HepG2 (cell line): ENCODE results near the gene CORT. TPM values are rescaled to one million over a fixed set of nuclear protein-coding genes. Genes with fewer than 3 reads are reported as not detected.

ENCODE experiments used
- CENPT ChIP-seq: sonication (generic); formaldehyde crosslinking; IDR thresholded peaks from 2 replicates; pipeline ENCODE4 v1.8.0; 2022; ENCODE audit warnings: low read depth, mild to moderate bottlenecking, moderate library complexity, missing genetic modification reagents
- CREB3 ChIP-seq: sonication (generic); formaldehyde crosslinking; IDR thresholded peaks from 2 replicates; pipeline ENCODE4 v1.5.0; 2020; ENCODE audit warnings: missing genetic modification reagents
- FOXO1 ChIP-seq: sonication (generic); formaldehyde crosslinking; IDR thresholded peaks from 2 replicates; pipeline ENCODE4 v1.4.0; 2020; ENCODE audit warnings: missing genetic modification reagents
- GABPA ChIP-seq, 2 experiments: IDR thresholded peaks; 2 replicates each; pipeline ENCODE4 v1.6.1; 2011 to 2016; ENCODE audit warnings: low read depth in 2 of 2, low read length in 1 of 2, missing biosample characterization in 1 of 2, missing genetic modification characterization in 1 of 2
- HOXA7 ChIP-seq: sonication (generic); formaldehyde crosslinking; IDR thresholded peaks from 2 replicates; pipeline ENCODE4 v1.8.1; 2022; ENCODE audit warnings: mild to moderate bottlenecking, missing genetic modification reagents, moderate library complexity
- IKZF1 ChIP-seq: fragments of 450-650 bp; IDR thresholded peaks from 2 replicates; pipeline ENCODE4 v1.7.1; 2016
- JUND ChIP-seq: sonication (generic); formaldehyde crosslinking; IDR thresholded peaks from 2 replicates; pipeline ENCODE4 v1.8.0; 2022; ENCODE audit warnings: mild to moderate bottlenecking, missing genetic modification reagents
- NFE2L2 ChIP-seq: fragments of 150-350 bp; IDR thresholded peaks from 2 replicates; pipeline ENCODE4 v1.6.1; 2014; ENCODE audit warnings: low read length
- ZC3H4 ChIP-seq: sonication (generic); formaldehyde crosslinking; IDR thresholded peaks from 2 replicates; pipeline ENCODE4 v1.4.0; 2020; ENCODE audit warnings: missing genetic modification reagents, borderline replicate concordance
- ZNF430 ChIP-seq: sonication (generic); formaldehyde crosslinking; IDR thresholded peaks from 2 replicates; pipeline ENCODE4 v1.9.0; 2021; ENCODE audit warnings: mild to moderate bottlenecking, missing genetic modification reagents
- polyA plus RNA-seq, 8 experiments: library from polyadenylated mRNA; depleted of rRNA in 3 of 8; stranded (reverse) in 7 of 8; unstranded in 1 of 8; fragments of >200 nt; fragmentation: Illumina TruSeq in 4 of 8; extraction: Trizol in 4 of 8; gene quantifications; 2 replicates each; pipeline versions ENCODE4 v1.2.1 to v1.2.3, GENCODE V29; 2011 to 2016; ENCODE audit warnings: low read depth in 4 of 8, missing spikeins in 1 of 8, mixed read lengths in 1 of 8; ENCODE audit not compliant: insufficient read depth in 1 of 8
- total RNA-seq, 5 experiments: library from RNA; depleted of rRNA; stranded (reverse); fragments of >200 nt; fragmentation: Illumina TruSeq; extraction: Trizol; gene quantifications; 2 replicates each; pipeline ENCODE4 v1.2.3, GENCODE V29; 2016; ENCODE audit warnings: low read depth in 1 of 5
- TF ChIP-seq, protein P1 (sequence below): sonication (generic); formaldehyde crosslinking; IDR thresholded peaks from 2 replicates; pipeline ENCODE4 v1.9.0; 2021; ENCODE audit warnings: mild to moderate bottlenecking, missing genetic modification reagents
- TF ChIP-seq, protein P2 (sequence below): sonication (generic); formaldehyde crosslinking; IDR thresholded peaks from one replicate; pipeline ENCODE4 v1.5.1; 2020; ENCODE audit warnings: mild to moderate bottlenecking, missing genetic modification reagents; ENCODE audit errors: not compliant biosample characterization

The CORT gene
- total and polyA plus RNA-seq, 2 of the 13 experiments (the other 11 are each of a cell fraction or from before 2014, with no cell fraction given): 0.11 to 0.62 TPM

GRCh38 chr1:10472220-10473144 is 22.7 kb downstream of the CORT start, which contains the start of gene DFFA (continued):
- TF ChIP-seq, protein P1, sequence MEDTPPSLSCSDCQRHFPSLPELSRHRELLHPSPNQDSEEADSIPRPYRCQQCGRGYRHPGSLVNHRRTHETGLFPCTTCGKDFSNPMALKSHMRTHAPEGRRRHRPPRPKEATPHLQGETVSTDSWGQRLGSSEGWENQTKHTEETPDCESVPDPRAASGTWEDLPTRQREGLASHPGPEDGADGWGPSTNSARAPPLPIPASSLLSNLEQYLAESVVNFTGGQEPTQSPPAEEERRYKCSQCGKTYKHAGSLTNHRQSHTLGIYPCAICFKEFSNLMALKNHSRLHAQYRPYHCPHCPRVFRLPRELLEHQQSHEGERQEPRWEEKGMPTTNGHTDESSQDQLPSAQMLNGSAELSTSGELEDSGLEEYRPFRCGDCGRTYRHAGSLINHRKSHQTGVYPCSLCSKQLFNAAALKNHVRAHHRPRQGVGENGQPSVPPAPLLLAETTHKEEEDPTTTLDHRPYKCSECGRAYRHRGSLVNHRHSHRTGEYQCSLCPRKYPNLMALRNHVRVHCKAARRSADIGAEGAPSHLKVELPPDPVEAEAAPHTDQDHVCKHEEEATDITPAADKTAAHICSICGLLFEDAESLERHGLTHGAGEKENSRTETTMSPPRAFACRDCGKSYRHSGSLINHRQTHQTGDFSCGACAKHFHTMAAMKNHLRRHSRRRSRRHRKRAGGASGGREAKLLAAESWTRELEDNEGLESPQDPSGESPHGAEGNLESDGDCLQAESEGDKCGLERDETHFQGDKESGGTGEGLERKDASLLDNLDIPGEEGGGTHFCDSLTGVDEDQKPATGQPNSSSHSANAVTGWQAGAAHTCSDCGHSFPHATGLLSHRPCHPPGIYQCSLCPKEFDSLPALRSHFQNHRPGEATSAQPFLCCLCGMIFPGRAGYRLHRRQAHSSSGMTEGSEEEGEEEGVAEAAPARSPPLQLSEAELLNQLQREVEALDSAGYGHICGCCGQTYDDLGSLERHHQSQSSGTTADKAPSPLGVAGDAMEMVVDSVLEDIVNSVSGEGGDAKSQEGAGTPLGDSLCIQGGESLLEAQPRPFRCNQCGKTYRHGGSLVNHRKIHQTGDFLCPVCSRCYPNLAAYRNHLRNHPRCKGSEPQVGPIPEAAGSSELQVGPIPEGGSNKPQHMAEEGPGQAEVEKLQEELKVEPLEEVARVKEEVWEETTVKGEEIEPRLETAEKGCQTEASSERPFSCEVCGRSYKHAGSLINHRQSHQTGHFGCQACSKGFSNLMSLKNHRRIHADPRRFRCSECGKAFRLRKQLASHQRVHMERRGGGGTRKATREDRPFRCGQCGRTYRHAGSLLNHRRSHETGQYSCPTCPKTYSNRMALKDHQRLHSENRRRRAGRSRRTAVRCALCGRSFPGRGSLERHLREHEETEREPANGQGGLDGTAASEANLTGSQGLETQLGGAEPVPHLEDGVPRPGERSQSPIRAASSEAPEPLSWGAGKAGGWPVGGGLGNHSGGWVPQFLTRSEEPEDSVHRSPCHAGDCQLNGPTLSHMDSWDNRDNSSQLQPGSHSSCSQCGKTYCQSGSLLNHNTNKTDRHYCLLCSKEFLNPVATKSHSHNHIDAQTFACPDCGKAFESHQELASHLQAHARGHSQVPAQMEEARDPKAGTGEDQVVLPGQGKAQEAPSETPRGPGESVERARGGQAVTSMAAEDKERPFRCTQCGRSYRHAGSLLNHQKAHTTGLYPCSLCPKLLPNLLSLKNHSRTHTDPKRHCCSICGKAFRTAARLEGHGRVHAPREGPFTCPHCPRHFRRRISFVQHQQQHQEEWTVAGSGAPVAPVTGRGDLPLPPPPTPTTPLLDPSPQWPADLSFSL (CRISPR knock-in tag): no peak
- peak; percentile 54 for TF ChIP-seq GABPA (IDR thresholded peaks at IDR 0.05; ENCODE audit: low read depth, low read length)
- TF ChIP-seq GABPA (CRISPR knock-in tag; IDR thresholded peaks at IDR 0.05; ENCODE audit: low read depth): peak; percentile 90
- no peak for TF ChIP-seq ZC3H4 (CRISPR knock-in tag)
- TF ChIP-seq, protein P2, sequence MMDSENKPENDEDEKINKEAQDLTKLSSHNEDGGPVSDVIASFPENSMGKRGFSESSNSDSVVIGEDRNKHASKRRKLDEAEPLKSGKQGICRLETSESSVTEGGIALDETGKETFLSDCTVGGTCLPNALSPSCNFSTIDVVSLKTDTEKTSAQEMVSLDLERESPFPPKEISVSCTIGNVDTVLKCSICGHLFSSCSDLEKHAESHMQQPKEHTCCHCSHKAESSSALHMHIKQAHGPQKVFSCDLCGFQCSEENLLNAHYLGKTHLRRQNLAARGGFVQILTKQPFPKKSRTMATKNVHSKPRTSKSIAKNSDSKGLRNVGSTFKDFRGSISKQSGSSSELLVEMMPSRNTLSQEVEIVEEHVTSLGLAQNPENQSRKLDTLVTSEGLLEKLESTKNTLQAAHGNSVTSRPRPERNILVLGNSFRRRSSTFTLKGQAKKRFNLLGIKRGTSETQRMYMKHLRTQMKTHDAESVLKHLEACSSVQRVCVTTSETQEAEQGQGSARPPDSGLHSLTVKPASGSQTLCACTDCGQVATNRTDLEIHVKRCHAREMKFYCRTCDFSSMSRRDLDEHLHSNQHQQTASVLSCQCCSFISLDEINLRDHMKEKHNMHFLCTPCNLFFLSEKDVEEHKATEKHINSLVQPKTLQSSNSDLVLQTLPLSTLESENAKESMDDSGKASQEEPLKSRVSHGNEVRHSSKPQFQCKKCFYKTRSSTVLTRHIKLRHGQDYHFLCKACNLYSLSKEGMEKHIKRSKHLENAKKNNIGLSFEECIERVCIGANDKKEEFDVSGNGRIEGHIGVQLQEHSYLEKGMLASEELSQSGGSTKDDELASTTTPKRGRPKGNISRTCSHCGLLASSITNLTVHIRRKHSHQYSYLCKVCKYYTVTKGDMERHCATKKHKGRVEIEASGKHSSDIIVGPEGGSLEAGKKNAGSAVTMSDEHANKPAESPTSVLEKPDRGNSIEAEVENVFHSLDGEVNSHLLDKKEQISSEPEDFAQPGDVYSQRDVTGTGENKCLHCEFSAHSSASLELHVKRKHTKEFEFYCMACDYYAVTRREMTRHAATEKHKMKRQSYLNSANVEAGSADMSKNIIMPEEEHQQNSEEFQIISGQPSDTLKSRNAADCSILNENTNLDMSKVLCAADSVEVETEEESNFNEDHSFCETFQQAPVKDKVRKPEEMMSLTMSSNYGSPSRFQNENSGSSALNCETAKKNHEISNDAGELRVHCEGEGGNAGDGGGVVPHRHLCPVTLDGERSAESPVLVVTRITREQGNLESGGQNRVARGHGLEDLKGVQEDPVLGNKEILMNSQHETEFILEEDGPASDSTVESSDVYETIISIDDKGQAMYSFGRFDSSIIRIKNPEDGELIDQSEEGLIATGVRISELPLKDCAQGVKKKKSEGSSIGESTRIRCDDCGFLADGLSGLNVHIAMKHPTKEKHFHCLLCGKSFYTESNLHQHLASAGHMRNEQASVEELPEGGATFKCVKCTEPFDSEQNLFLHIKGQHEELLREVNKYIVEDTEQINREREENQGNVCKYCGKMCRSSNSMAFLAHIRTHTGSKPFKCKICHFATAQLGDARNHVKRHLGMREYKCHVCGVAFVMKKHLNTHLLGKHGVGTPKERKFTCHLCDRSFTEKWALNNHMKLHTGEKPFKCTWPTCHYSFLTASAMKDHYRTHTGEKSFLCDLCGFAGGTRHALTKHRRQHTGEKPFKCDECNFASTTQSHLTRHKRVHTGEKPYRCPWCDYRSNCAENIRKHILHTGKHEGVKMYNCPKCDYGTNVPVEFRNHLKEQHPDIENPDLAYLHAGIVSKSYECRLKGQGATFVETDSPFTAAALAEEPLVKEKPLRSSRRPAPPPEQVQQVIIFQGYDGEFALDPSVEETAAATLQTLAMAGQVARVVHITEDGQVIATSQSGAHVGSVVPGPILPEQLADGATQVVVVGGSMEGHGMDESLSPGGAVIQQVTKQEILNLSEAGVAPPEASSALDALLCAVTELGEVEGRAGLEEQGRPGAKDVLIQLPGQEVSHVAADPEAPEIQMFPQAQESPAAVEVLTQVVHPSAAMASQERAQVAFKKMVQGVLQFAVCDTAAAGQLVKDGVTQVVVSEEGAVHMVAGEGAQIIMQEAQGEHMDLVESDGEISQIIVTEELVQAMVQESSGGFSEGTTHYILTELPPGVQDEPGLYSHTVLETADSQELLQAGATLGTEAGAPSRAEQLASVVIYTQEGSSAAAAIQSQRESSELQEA (CRISPR knock-in tag): no peak
- TF ChIP-seq IKZF1: no peak
- TF ChIP-seq FOXO1 (CRISPR knock-in tag): peak; percentile 14; the same call in 1 of the 2 replicates
- TF ChIP-seq CREB3 (CRISPR knock-in tag): no peak
- TF ChIP-seq NFE2L2: peak; percentile 34; the same call in 1 of the 2 replicates
- peak; percentile 67; the same call in 1 of the 2 replicates for TF ChIP-seq ZNF430 (CRISPR knock-in tag)
- no peak for TF ChIP-seq CENPT (CRISPR knock-in tag)
- TF ChIP-seq JUND: peak; percentile 12; the same call in 1 of the 2 replicates
- no peak for TF ChIP-seq HOXA7 (CRISPR knock-in tag)
